GM18858 (cell line): ENCODE measurements around the gene TPCN2.

Experiments
- ATAC-seq: cut with Tn5 transposase; IDR thresholded peaks from one replicate; pipeline ENCODE4 v1.9.1; 2021; ENCODE audit not compliant: unreplicated experiment

TPCN2 gene

DNA sequence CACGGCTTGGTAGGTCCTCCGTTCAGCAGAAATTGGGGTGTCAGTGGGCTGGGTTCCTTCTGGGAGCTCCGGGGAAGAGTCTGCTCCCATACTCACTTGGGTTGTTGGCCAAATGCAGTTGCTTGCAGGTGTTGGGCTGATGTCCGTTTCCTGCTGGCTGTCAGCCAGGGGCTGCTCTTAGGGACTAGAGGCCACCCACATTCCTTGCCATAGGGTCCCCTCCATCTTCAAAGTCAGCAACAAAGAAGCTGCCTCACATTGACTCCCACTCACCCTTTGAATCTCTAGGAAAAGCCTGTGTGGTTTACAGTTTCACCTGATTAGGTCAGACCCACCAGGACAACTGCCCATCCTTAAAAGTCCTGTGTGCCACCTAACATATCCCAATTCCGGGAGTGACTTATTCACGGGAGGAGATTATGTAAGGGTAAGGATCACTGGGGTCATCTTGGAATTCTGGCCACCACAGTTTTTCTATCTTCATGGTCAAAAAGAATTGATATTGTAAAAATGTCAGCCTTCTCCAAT is 43.0 kb downstream of the TPCN2 start:
- no peak for ATAC-seq

DNA sequence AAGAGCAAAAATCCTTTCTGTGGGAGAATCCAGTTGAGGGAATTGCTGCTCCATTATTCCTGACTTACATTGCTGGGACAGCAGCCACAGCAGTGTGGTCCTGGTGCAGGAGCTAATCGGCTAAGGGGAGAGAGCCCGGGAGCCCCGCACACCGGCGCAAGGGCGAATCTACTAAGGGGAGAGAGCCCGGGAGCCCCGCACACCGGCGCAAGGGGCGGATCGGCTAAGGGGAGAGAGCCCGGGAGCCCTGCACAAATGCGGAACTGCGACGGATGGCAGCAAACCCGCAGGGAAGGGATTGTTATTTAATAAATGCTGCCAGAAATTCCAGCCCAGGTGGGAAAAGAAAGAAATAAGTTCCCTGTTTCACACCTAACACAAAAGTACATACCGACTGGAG is 43.5 kb downstream of the TPCN2 start:
- ATAC-seq, result no peak

DNA sequence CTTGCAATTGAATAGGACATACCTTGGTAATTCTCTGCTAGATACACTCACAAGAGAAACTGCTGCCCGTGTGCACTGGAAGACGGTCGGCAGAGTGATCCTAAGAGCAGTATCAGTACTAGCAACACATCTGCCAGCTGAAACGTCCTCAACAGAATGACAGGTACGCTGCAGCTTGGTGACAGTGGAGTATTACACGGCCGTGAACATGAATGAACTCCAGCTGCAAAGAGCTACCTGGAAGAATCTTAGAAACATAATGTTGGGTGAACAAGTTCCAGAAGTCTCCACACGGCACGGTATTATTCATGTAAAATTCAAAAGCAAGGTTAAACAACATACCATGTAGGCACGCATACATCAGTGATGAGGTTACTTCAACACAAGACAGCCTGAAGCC is 44.4 kb downstream of the TPCN2 start:
- ATAC-seq, result no peak

DNA sequence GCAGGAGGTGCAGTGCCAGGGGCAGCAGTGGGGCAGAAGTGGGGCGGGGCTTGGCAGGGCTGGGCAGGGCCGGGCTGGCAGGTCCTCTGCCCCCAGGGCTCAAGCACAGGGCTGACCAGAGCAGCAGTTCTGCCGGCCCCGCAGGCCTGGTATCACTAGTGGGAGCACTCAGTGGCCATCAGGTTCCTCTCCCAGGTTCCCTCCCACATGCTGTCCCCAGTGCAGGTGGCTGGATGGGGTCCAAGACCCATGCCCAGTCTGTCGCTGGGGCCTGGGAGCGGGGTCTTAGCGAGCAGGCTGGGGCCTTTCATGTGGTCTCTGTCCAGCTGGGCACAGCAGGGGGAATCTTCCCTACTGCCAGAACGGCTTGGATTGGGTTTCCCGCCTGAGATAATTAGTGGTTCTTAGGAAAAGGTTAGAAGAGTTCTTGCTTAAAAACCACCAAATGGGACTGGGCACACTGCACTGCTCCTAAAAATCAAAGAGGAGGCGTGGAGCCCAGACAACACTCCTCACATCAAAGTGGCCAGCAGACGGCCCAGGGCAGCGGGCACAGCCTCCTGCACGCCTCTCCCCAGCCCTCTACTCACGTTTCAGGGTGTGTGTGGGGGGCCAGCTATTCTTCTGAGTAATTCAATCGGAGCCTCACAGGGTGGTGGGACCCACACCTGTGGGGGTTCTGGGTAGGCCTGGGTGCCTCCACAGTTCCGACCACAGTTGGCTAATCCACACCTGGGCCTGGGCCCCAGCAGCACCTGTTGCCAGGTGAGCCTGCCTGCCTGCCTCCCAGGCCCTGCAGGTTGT is 45.6 kb downstream of the TPCN2 start:
- ATAC-seq, result no peak

DNA sequence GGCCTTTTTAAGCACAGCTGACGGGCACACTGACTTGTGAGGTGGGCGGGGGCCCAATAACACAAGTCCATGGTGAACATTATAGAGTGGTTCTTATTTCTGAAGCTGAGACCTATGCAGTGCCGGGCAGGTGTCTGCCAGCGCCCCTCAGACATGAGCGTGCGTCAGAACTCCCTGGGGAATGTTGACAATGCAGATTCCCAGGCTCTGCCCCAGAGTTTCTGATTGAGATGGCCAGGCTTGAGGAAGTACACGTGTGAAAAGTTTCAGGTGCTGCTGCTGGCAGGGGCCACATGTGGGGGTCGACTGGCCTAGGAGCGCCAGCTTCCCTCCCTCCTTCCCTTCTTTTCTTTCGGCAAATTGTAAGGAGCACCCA is 46.2 kb downstream of the TPCN2 start:
- ATAC-seq, result no peak

DNA sequence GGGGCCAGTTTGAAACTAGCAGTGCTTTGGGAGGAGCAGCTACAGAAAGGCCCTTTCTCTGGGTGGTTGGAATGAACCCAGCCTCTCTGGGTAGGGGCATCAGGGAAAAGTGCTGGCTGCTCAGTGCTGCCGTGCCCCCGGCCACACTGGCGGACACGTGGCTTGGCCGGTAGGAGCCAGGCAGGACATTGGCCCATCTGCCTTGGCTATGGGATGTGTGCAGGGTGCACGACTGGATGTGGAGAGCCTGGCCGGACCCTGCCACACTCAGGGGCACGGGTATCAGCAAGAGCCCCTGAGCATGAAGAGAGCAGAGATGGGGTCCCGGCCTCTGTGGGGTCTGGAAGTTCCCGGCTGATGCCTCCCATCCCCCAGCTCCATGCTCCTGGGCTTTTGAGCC is 46.6 kb downstream of the TPCN2 start:
- ATAC-seq, result no peak

DNA sequence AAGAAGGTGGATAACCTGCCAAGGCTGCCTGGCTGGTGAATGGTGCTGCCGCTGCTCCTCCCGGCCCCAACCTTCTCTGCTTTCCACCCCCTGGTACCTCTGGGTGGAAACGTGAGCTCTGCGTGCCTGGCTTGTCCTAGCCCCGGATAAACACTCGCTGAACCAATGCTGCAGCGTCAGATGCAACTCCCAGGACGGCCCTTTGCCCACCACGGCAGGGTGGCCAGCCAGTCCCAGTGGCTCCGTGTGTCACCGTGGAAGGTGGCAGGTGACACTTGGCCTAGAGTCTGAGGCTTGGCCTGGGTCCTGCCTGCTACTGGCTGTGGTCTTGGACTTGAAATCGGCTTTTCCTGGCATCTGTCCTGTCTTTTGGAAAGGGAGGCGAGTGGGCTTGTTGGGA is 47.7 kb downstream of the TPCN2 start:
- no peak for ATAC-seq

DNA sequence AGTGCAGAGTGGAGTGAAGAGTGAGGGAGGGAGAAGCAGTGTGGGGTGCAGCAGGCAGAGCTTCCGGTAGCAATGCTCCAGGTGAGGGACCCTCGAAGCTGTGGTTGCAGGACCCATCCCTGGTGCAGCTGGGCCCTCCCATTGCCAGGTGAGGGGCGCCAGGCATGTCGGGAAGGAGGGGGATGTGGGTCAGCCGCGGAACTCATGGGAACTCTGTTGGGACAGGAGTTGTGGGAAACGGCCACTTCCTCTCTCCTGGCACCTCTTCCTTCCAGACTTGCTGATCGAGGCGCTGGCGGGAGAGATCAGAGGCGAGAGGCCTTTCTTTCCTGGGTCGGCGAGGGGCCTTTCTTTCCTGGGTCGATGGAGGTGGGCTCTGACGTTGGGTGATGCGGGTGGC is 48.5 kb downstream of the TPCN2 start:
- ATAC-seq, result no peak

DNA sequence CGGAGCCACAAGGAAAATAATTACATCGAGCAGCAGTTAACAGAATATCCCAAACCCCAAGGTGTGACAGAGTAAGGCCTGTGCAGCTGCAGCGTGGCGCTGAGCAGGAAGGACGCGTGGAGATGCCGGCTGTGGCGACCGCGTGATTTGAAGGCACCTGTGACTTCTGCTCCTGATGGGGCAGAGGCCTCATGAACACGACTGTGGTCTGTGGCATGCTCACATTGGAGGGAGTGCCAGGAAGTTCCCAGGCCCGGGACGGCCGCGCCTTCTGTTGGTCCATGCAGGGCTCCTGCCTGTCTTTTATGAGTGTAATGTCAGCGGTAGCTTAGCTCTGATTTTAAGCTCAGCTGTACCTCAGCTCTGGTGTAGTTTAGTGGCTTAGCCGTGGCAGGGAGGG is 50.4 kb downstream of the TPCN2 start:
- ATAC-seq, result no peak

DNA sequence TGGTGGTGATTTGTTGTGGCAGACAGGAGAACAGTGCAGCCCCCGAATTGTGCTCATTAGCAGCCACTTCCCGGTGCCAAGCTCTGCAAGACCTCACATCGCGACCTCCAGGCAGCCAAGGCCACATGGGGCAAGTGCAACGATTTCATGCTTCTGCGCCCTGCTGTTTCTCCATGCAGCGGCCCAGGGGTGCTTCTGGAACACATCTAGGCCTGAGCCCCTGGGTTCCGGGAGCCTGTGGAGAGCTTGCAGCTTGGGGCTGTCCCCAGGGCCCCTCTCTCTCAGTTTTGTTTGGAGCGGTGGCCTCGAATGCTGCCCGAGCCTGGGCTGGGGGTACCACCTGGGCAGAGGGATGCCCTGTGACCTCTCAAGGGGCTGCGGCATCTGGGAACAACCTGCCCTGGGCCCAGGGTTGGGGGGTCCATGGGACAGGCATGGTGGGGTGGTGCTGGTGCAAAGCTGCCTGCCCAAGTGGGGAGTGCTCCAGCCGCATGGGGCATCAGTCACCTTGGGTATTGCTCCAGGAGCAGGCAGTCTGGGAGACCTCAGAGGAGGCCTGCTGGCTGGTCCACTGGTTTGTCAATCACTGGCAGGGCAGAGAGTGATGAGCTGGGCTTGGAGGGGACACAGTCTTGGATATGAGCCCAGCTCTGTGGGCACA is 51.9 kb downstream of the TPCN2 start:
- no peak for ATAC-seq

DNA sequence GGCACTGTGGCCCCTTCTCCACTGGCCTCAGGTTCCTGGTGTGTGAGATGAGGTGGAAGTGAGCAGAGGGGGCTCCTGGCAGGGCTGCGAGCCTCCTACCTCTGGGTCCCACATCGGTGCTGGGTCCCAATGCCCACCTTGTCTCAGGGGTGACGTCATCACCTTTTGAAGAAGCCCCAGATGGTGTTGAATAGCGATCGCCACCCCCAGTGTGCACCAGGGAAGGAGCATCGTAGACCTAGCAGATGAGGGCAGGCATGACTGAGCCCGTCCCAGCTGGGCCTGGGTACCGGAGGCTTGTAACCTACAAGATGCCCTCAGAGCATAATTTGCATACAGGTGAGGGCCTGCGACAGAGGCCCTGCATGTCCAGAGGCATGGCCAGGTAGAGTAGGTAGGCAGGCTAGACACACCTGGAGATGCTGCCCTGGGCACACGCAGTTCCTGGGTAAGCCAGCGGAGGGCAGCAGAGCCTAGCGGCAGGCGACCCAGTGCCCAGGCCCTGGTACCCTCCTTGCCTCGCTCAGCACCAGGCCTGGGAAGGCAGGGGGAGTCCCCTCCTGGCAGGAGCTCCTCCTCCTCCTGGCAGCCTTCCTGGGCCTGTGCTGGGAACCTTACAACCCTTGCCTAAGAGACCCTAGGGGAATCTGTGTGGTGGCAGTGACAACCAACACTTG is 52.5 kb downstream of the TPCN2 start:
- no peak for ATAC-seq

DNA sequence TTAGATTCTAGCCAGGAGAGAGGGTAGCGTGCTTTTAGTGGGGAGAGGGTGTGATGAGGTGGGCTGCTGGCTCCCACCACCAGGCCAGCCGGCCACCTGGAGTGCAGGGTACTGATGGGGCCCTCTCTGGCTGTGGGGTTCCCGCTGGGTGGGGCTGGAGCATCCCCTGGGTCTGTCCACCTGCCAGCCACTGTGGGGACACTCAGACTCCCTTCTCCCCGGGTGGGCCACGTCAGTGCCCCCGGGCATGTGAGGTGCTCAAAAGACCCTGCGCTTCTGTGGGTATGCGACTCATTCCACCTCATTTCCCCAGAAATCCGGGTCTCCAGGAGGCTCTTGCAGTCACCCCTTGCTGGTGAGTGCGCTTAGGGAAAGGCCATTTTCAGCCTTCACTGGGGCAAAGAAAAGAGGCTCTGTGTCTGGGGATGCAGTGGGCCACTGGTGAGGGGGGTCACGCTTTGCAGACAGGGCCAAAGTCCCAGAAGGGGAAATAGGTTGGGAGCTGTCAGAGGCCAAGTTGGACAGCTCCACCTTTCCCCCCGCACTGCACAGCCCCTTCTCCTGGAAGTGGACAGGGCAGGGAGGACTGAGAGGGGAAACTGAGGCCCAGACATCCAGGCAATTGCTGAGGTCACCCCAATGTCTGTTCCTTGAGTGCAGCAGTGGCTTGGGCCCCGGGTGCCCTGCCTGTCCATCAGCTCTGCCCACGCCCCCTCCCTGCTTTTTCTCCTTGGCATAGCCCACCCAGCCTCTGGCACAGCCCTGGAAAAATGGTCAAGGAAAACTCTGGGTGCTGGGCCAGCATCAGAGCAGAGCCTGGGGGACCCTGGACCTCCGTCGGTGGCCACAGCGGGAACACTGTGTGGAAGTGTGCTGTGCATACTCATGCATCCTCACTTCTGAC is 53.3 kb downstream of the TPCN2 start:
- no peak for ATAC-seq

DNA sequence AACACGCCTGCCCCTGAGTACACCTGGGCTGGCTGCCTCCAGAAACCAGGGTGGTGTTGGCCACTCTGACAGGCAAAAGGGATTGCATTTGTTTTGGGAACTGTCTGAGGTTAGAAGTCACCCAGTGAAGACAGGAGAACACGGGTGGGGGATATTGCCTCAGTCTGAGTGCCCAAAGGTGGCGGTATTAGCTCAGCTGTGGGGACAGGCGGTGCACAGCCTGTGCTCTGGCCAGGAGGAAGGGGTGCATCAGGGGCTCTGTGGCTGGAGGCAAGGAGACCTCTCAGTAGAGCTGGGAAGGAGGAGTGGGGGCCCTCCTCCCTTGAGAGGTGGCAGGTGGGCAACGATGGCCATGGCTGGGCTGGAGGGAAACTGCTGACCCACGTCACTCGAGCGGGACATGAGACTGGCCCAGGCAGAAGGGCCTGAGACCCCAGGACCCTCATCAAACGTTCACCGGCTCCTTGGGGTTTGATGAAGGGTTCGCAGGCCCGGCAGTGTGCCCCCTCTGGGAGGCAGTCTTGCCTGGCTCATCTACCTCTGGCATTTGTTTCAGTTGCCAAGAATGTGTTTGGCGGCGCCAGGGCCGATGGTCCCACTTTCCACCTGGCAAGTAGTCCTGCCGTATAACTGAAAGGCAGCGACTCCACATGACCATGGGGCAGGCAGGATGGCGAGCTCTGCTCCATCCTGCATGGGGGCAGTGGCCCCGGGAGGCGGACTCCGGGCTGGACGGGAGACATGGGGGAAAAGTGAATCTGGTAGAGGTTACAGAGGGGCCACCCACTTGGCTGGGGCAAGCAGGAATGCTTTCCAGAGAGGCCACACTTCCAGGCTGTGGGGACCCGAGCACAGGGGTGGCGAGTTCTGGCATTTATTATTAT is 54.2 kb downstream of the TPCN2 start:
- no peak for ATAC-seq

DNA sequence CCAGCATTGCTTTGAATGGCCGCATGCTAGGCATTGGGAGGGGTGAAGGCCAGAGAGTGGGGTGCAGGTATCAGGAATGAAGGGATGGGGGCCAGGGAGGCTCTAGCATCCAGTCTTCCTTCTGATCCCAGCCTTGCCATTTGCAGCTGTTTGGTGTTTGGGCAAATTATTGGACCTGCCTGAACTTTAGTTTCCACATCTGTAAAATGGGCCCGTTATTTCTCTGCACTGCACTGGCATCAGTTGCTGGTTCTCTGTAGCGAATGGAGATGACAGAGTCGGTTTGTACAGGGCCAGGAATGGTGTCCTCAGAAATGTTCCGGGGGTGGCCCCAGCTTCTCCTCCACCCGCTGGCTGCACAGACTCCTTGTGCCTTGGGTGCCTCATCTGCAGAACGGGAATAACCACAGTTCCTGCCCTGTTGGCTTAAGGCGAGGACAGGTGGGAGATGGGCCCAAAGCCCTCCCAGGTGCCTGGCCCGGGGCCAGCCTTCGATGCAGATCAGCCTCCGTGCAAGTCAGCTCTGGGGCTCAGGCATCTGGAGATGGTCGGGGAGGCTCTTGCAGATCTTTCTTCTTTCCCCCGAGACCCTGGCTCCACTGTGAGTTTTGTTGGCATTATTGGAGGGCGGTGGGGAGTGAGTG is 55.6 kb downstream of the TPCN2 start:
- ATAC-seq, result no peak

DNA sequence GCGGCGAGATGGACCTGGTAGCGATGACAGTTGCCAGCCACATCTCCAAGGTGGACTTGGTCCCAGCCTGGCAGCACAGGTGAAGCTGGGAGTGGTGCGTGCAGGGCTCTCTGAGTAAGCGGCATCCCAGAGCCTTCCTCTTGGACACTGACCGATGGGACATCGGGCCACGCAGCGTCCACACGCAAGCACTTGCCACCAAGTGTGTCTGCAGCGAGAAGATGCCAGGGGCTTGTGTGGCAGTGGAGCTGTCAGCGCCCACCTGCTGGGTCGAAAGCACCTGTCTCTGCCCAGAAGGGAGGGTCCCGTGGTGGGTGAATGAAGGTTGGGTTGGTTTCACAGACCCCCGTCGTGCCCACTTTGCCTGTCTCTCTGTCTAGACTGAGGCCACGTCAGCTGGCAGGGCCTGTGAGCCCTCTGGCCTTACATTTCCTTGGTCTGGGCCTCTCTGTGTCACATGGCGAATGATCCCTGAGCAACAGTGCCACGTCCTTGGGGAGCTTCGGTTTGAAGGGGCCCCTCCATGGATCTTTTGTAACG is 56.2 kb downstream of the TPCN2 start:
- no peak for ATAC-seq

DNA sequence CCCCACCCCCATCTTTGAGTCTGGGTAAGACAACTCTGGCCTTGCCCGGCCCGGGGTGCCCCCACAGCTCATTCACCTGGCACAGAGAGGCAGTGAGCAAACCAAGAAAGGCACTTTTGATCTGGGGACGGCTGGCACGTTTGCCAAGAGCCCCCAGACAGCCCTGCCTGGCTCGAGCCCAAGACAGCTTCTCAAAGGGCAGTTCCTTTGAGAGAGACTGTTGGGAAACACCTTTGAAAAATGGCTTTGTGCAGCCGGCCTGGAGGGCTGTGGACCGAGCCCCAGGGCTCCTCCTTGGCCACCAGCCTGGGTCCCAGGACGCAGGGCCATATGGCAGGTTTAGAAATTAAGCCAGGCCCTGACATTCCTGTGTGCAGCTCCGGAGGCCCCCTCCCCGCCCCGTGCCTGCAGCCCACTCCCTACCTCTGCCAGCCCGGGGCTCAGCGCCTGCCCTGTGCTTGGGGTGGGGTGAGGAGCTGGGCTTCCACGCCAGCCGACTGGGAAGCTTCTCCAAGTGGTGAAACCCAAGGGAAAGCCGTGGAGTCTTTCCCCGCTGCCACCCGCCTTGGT is 56.8 kb downstream of the TPCN2 start:
- ATAC-seq, result no peak

DNA sequence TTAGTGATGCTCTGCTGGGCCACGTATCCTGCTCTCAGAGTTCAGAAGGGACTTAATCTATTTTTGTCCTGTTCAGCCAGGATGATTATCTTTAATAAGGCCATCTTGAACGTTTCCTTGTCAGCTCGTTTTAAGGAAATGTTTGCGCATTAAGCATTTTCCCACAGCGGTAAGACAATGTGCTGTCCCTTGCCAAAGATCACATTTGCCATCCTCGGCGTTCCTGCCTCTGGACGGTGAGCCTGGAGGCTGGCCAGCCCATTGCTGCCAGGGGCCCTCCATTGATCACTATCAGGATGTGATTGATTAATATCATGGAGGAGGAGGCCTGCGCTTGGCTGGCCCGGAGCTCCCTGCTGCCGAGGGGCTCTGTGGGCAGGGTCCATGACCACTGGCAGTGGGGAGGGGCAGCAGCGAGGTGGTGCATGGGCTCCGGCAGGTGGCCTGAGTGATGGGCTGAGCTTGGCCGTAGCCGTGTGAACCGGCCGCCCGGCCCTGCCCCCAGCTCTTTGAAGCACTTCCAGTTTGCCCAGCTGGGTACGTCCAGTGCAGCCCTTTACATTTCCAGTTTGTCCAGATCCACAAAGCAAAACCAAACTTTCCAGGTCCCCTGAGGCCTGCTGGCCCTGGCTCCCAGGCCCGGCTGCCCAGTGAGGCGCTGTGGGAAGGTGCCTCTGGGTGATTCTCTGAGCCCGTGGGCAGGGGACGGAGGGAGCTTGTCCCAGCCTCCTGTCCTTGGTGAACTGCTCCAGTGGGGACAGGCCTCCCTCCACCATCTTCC is 57.5 kb downstream of the TPCN2 start:
- ATAC-seq, result no peak

DNA sequence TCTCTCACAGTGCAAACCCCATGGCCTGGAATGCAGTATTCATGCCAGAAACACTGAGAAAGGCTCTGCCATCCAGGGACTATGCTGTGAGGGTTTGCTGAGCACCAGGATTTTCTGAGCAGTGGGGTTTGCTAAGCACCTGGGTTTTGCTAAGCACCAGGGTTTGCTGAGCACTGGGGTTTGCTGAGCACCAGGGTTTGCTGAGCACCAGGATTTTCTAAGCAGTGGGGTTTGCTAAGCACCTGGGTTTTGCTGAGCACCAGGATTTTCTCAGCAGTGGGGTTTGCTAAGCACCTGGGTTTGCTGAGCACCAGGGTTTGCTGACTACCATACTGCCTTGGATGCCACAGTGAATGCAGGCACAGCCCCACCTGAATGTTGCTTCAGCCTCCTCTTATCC is 58.7 kb downstream of the TPCN2 start:
- ATAC-seq, result no peak
